Measurements from ENCODE around the gene TRERF1.
A peak's percentile ranks its signal among the peaks of the same experiment; 100 is the strongest.

The TRERF1 gene

GRCh38 chr6:42279144-42279781 is 172.5 kb downstream of the TRERF1 start:
- H3K4me3 Mint-ChIP-seq = no peak overlapping the region
- peak; percentile 48 for DNase-seq
- H3K27me3 Mint-ChIP-seq = no peaks in the 10 kb centered on the region
- H3K36me3 Mint-ChIP-seq (ENCODE audit: low read depth) = peaks cover 7% of the 10 kb centered on the region
- peaks cover 54% of the 10 kb centered on the region for H3K4me1 Mint-ChIP-seq (ENCODE audit: low read depth)
- no peaks in the 10 kb centered on the region for H3K9me3 Mint-ChIP-seq
- peak overlapping the region; percentile 87 for H3K27ac Mint-ChIP-seq

- Mint-ChIP-seq H3K4me1 (ENCODE audit: low read depth) (peaks cover 54% of the 10 kb centered on the region), H3K27me3 (no peaks in the 10 kb centered on the region), H3K9me3 (no peaks in the 10 kb centered on the region), H3K36me3 (ENCODE audit: low read depth) (peaks cover 6% of the 10 kb centered on the region), H3K4me3 (no peak overlapping the region), H3K27ac (peak overlapping the region; percentile 87)
- DNase-seq = peak; percentile 28
These were observed 173.4 kb downstream of the TRERF1 start for GRCh38 chr6:42278131-42278853.

- Mint-ChIP-seq H3K27ac (no peak overlapping the region), H3K4me1 (ENCODE audit: low read depth) (peaks cover 41% of the 10 kb centered on the region), H3K9me3 (no peaks in the 10 kb centered on the region), H3K4me3 (no peak overlapping the region), H3K27me3 (no peaks in the 10 kb centered on the region), H3K36me3 (ENCODE audit: low read depth) (peaks cover 2% of the 10 kb centered on the region)
- peak; percentile 23 for DNase-seq
These were observed 175.5 kb downstream of the TRERF1 start for GRCh38 chr6:42276034-42276890.

- Mint-ChIP-seq H3K4me3 (no peak overlapping the region), H3K36me3 (ENCODE audit: low read depth) (peaks cover 2% of the 10 kb centered on the region), H3K9me3 (no peaks in the 10 kb centered on the region), H3K27me3 (no peaks in the 10 kb centered on the region), H3K4me1 (ENCODE audit: low read depth) (peaks cover 33% of the 10 kb centered on the region), H3K27ac (no peak overlapping the region)
- DNase-seq = peak; percentile 25
These were observed 176.2 kb downstream of the TRERF1 start for GRCh38 chr6:42275376-42276033.

GRCh38 chr6:42274898-42275297 is 176.8 kb downstream of the TRERF1 start:
- Mint-ChIP-seq H3K9me3 (no peaks in the 10 kb centered on the region), H3K4me1 (ENCODE audit: low read depth) (peaks cover 29% of the 10 kb centered on the region), H3K27me3 (no peaks in the 10 kb centered on the region), H3K36me3 (ENCODE audit: low read depth) (peaks cover 8% of the 10 kb centered on the region), H3K4me3 (no peak overlapping the region), H3K27ac (no peak overlapping the region)
- no peak for DNase-seq

GRCh38 chr6:42271834-42272805 is 179.6 kb downstream of the TRERF1 start:
- Mint-ChIP-seq H3K9me3 (no peaks in the 10 kb centered on the region), H3K36me3 (ENCODE audit: low read depth) (peaks cover 29% of the 10 kb centered on the region), H3K4me3 (no peak overlapping the region), H3K27me3 (no peaks in the 10 kb centered on the region), H3K4me1 (ENCODE audit: low read depth) (peaks cover 11% of the 10 kb centered on the region), H3K27ac (peak overlapping the region; percentile 67)
- DNase-seq = no peak

- H3K36me3 Mint-ChIP-seq (ENCODE audit: low read depth) = peaks cover 36% of the 10 kb centered on the region
- no peak overlapping the region for H3K27ac Mint-ChIP-seq
- no peak overlapping the region for H3K4me3 Mint-ChIP-seq
- no peak for DNase-seq
- H3K27me3 Mint-ChIP-seq = no peaks in the 10 kb centered on the region
- H3K9me3 Mint-ChIP-seq = no peaks in the 10 kb centered on the region
- peaks cover 11% of the 10 kb centered on the region for H3K4me1 Mint-ChIP-seq (ENCODE audit: low read depth)
These were observed 181.7 kb downstream of the TRERF1 start for GRCh38 chr6:42269974-42270510.

GRCh38 chr6:42269553-42269952 is 182.2 kb downstream of the TRERF1 start:
- Mint-ChIP-seq H3K9me3 (no peaks in the 10 kb centered on the region), H3K27me3 (no peaks in the 10 kb centered on the region), H3K4me3 (no peak overlapping the region), H3K27ac (no peak overlapping the region), H3K36me3 (ENCODE audit: low read depth) (peaks cover 37% of the 10 kb centered on the region), H3K4me1 (ENCODE audit: low read depth) (peaks cover 11% of the 10 kb centered on the region)
- DNase-seq = no peak

- Mint-ChIP-seq H3K9me3 (no peaks in the 10 kb centered on the region), H3K27ac (no peak overlapping the region), H3K4me3 (no peak overlapping the region), H3K27me3 (no peaks in the 10 kb centered on the region), H3K36me3 (ENCODE audit: low read depth) (peaks cover 41% of the 10 kb centered on the region), H3K4me1 (ENCODE audit: low read depth) (peaks cover 11% of the 10 kb centered on the region)
- no peak for DNase-seq
These were observed 182.9 kb downstream of the TRERF1 start for GRCh38 chr6:42268835-42269204.

GRCh38 chr6:42268016-42268834 is 183.5 kb downstream of the TRERF1 start:
- Mint-ChIP-seq H3K36me3 (ENCODE audit: low read depth) (peaks cover 47% of the 10 kb centered on the region), H3K9me3 (no peaks in the 10 kb centered on the region), H3K27me3 (no peaks in the 10 kb centered on the region), H3K4me3 (no peak overlapping the region), H3K27ac (no peak overlapping the region), H3K4me1 (ENCODE audit: low read depth) (peaks cover 11% of the 10 kb centered on the region)
- DNase-seq = no peak

- Mint-ChIP-seq H3K27ac (peak overlapping the region; percentile 14), H3K4me3 (no peak overlapping the region), H3K36me3 (ENCODE audit: low read depth) (peaks cover 55% of the 10 kb centered on the region), H3K9me3 (no peaks in the 10 kb centered on the region), H3K27me3 (no peaks in the 10 kb centered on the region), H3K4me1 (ENCODE audit: low read depth) (peaks cover 14% of the 10 kb centered on the region)
- no peak for DNase-seq
These were observed 185.2 kb downstream of the TRERF1 start for GRCh38 chr6:42266538-42266937.

GRCh38 chr6:42264852-42265390 is 186.8 kb downstream of the TRERF1 start:
- Mint-ChIP-seq H3K4me1 (ENCODE audit: low read depth) (peaks cover 16% of the 10 kb centered on the region), H3K27ac (no peak overlapping the region), H3K36me3 (ENCODE audit: low read depth) (peaks cover 53% of the 10 kb centered on the region), H3K4me3 (no peak overlapping the region), H3K9me3 (no peaks in the 10 kb centered on the region), H3K27me3 (no peaks in the 10 kb centered on the region)
- no peak for DNase-seq
